ENCODE measurements around the gene IGLL1. TPM values are rescaled to one million over a fixed set of nuclear protein-coding genes. Genes with fewer than 3 reads are reported as not detected.
"Not testable (repeated sequence)": the region's sequence is repeated elsewhere in the genome, so short reads cannot be mapped to it uniquely, and the experiment has no call there.

IGLL1 gene
- total and polyA plus RNA-seq, 2 donors (not counting 3 experiments of a cell fraction or from before 2014, with no cell fraction given): not detected

DNA sequence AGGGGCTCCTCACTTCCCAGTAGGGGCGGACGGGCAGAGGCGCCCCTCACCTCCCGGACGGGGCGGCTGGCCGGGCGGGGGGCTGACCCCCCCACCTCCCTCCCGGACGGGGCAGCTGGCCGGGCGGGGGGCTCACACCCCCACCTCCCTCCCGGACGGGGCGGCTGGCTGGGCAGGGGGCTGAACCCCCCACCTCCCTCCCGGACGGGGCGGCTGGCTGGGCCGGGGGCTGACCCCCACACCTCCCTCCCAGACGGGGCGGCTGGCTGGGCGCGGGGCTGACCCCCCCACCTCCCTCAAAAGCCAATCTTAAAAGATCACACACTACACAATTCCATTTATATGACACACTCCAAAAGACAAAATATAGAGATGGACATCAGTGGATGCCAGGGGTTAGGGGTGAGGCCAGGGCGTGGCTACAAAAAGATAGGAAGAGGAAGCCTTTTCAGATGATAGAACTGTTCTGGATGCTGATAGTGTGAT lies 19.0 kb downstream of the IGLL1 start:
- POLR2A ChIA-PET; H3K4me1 ChIP-seq (ENCODE audit: control insufficient read depth, extremely low read depth, insufficient read depth, low read length); H3K4me3 ChIP-seq (replicated peaks in 1 of 3; ENCODE audit: insufficient read depth in 1 of 3, low read depth in 1 of 3, low read length in 3 of 3); H3K79me2 ChIP-seq (ENCODE audit: control insufficient read depth, insufficient read depth, low read length); FAIRE-seq; H3K4me2 ChIP-seq (ENCODE audit: insufficient read depth, low read length); H3K9me1 ChIP-seq (replicated peaks; ENCODE audit: control insufficient read depth, extremely low read depth, insufficient read depth, low read length); H3K9ac ChIP-seq (replicated peaks; ENCODE audit: extremely low read depth, insufficient read depth, low read length); H3K27ac ChIP-seq (ENCODE audit: insufficient read depth, low read depth, low read length); H3K9me3 ChIP-seq (replicated peaks; ENCODE audit: control insufficient read depth, insufficient read depth, low read length); H2AFZ ChIP-seq (ENCODE audit: low read depth, low read length); H3K36me3 ChIP-seq (ENCODE audit: control insufficient read depth in 2 of 2, extremely low read depth in 1 of 2, insufficient read depth in 2 of 2, low read length in 2 of 2); BruUV-seq (replicated peaks); DNase-seq (ENCODE audit: low read depth, low spot score); H4K20me1 ChIP-seq (replicated peaks; ENCODE audit: control insufficient read depth, extremely low read depth, insufficient read depth, low read length); CTCF ChIA-PET; intact Hi-C loops (cut with micrococcal nuclease); dilution Hi-C loops (cut with MboI; ENCODE audit: extremely low pct_ligation_motif_present, low sequenced_read_pairs): not testable (repeated sequence)
- peaks cover 10 to 13% of the 10 kb centered on the region in 2 experiments for H3K27me3 ChIP-seq (ENCODE audit: control insufficient read depth in 2 of 2, insufficient read depth in 2 of 2, low read length in 2 of 2)

DNA sequence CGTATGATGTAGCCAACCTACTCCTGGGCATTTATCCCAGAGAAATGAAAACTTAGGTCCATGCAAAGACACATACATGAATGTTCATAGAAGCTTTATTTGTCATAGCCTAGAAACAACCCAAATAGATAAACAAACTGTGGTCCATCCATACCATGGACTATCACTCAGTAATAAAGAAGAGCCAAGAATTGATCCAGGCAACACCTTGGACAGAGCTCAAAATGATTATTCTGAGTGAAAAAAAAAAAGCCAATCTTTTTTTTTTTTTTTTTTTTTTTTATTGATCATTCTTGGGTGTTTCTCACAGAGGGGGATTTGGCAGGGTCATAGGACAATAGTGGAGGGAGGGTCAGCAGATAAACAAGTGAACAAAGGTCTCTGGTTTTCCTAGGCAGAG lies 19.9 kb downstream of the IGLL1 start:
- BruUV-seq (replicated peaks); H3K4me1 ChIP-seq (ENCODE audit: control insufficient read depth, extremely low read depth, insufficient read depth, low read length); intact Hi-C loops (cut with micrococcal nuclease); H3K4me2 ChIP-seq (ENCODE audit: insufficient read depth, low read length); H3K4me3 ChIP-seq (replicated peaks in 1 of 3; ENCODE audit: insufficient read depth in 1 of 3, low read depth in 1 of 3, low read length in 3 of 3); FAIRE-seq; H3K36me3 ChIP-seq (ENCODE audit: control insufficient read depth in 2 of 2, extremely low read depth in 1 of 2, insufficient read depth in 2 of 2, low read length in 2 of 2); POLR2A ChIA-PET; H3K9me3 ChIP-seq (replicated peaks; ENCODE audit: control insufficient read depth, insufficient read depth, low read length); dilution Hi-C loops (cut with MboI; ENCODE audit: extremely low pct_ligation_motif_present, low sequenced_read_pairs); H3K27me3 ChIP-seq (ENCODE audit: control insufficient read depth in 2 of 2, insufficient read depth in 2 of 2, low read length in 2 of 2); H2AFZ ChIP-seq (ENCODE audit: low read depth, low read length); H4K20me1 ChIP-seq (replicated peaks; ENCODE audit: control insufficient read depth, extremely low read depth, insufficient read depth, low read length); H3K27ac ChIP-seq (ENCODE audit: insufficient read depth, low read depth, low read length); H3K9ac ChIP-seq (replicated peaks; ENCODE audit: extremely low read depth, insufficient read depth, low read length); DNase-seq (ENCODE audit: low read depth, low spot score); H3K9me1 ChIP-seq (replicated peaks; ENCODE audit: control insufficient read depth, extremely low read depth, insufficient read depth, low read length); H3K79me2 ChIP-seq (ENCODE audit: control insufficient read depth, insufficient read depth, low read length): not testable (repeated sequence)
- CTCF ChIA-PET: interaction anchor here (1.1 kb wide), 1 partner anchor 31 kb away, joined by 4 read pairs; no protein-coding TSS in a partner anchor

DNA sequence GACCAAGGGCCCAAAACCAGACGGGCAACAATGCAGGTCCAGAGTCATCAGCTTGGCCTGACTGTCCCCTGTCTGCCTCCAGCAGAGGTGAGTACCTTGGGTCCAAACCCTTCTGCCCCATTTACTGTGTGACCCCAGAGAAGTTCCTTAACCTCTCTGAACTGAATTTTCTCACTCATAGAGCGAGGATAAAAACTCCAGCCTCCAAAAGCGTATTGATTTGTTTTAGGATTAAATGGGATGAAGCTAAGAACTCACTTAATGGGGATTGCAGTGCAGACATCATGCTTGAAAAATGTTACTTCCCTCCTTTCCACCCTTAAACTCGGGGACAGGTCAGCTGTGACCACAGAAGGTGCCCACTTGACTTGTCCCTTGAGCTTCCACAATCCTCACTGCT lies 22.6 kb downstream of the IGLL1 start:
- CTCF ChIA-PET: interaction anchor here (2.4 kb wide), 1 partner anchor 292 kb away, joined by 6 read pairs; no protein-coding TSS in a partner anchor

More for the DNA sequence above, 22.6 kb downstream of the IGLL1 start:
- Histone ChIP-seq H3K4me1 (ENCODE audit: control insufficient read depth, extremely low read depth, insufficient read depth, low read length) (no peaks in the 10 kb centered on the region), H3K4me3 (replicated peaks in 1 of 3; ENCODE audit: insufficient read depth in 1 of 3, low read depth in 1 of 3, low read length in 3 of 3) (no peak overlapping the region), H3K27me3 (ENCODE audit: control insufficient read depth in 2 of 2, insufficient read depth in 2 of 2, low read length in 2 of 2) (peaks cover 0 to 2% of the 10 kb centered on the region in 2 experiments), H3K79me2 (ENCODE audit: control insufficient read depth, insufficient read depth, low read length) (no peaks in the 10 kb centered on the region), H3K9me3 (replicated peaks; ENCODE audit: control insufficient read depth, insufficient read depth, low read length) (no peaks in the 10 kb centered on the region), H3K36me3 (ENCODE audit: control insufficient read depth in 2 of 2, extremely low read depth in 1 of 2, insufficient read depth in 2 of 2, low read length in 2 of 2) (no peaks in the 10 kb centered on the region), H3K9me1 (replicated peaks; ENCODE audit: control insufficient read depth, extremely low read depth, insufficient read depth, low read length) (no peaks in the 10 kb centered on the region), H3K4me2 (ENCODE audit: insufficient read depth, low read length) (no peak overlapping the region), H3K9ac (replicated peaks; ENCODE audit: extremely low read depth, insufficient read depth, low read length) (no peak overlapping the region), H4K20me1 (replicated peaks; ENCODE audit: control insufficient read depth, extremely low read depth, insufficient read depth, low read length) (no peaks in the 10 kb centered on the region), H3K27ac (ENCODE audit: insufficient read depth, low read depth, low read length) (no peak overlapping the region), H2AFZ (ENCODE audit: low read depth, low read length) (no peak overlapping the region)
- BruUV-seq (replicated peaks): no TSS peak
- intact Hi-C loops (cut with micrococcal nuclease) (no loop called here), dilution Hi-C loops (cut with MboI; ENCODE audit: extremely low pct_ligation_motif_present, low sequenced_read_pairs) (no loop called here)
- FAIRE-seq (no peak), DNase-seq (ENCODE audit: low read depth, low spot score) (no peak)
- POLR2A ChIA-PET: no interaction called here
- TF ChIP-seq JUN (IDR thresholded peaks at IDR 0.05; ENCODE audit: borderline replicate concordance, insufficient read depth, insufficient read length, low read depth) (no peak), GATA2 (IDR thresholded peaks at IDR 0.05; ENCODE audit: insufficient read depth, insufficient read length, low read depth, low read length) (no peak), EZH2 (IDR thresholded peaks at IDR 0.05; ENCODE audit: borderline replicate concordance, low read depth, low read length, severe bottlenecking) (no peak), MYC (IDR thresholded peaks at IDR 0.05; ENCODE audit: low read depth, low read length) (no peak), POLR2AphosphoS5 (IDR thresholded peaks at IDR 0.05; ENCODE audit: insufficient read depth, low read depth, low read length) (no peak), FOS (IDR thresholded peaks at IDR 0.05; ENCODE audit: borderline replicate concordance, insufficient read depth, low read length) (no peak), POLR2A (IDR thresholded peaks at IDR 0.05; ENCODE audit: low read depth, low read length) (no peak)
- TF ChIP-seq, protein P1, sequence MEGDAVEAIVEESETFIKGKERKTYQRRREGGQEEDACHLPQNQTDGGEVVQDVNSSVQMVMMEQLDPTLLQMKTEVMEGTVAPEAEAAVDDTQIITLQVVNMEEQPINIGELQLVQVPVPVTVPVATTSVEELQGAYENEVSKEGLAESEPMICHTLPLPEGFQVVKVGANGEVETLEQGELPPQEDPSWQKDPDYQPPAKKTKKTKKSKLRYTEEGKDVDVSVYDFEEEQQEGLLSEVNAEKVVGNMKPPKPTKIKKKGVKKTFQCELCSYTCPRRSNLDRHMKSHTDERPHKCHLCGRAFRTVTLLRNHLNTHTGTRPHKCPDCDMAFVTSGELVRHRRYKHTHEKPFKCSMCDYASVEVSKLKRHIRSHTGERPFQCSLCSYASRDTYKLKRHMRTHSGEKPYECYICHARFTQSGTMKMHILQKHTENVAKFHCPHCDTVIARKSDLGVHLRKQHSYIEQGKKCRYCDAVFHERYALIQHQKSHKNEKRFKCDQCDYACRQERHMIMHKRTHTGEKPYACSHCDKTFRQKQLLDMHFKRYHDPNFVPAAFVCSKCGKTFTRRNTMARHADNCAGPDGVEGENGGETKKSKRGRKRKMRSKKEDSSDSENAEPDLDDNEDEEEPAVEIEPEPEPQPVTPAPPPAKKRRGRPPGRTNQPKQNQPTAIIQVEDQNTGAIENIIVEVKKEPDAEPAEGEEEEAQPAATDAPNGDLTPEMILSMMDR (IDR thresholded peaks at IDR 0.05; ENCODE audit: extremely low read depth in 1 of 2, insufficient read depth in 1 of 2, low read depth in 1 of 2, low read length in 2 of 2): no peak
- TF ChIP-seq, protein P2, sequence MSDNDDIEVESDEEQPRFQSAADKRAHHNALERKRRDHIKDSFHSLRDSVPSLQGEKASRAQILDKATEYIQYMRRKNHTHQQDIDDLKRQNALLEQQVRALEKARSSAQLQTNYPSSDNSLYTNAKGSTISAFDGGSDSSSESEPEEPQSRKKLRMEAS (IDR thresholded peaks at IDR 0.05; ENCODE audit: insufficient read depth, insufficient read length): no peak
